SU-DHL-6 (cell line): Measurements from ENCODE around the gene SMPD3.

Source experiments
- CTCF ChIP-seq: fragments of 200-600 bp; sonication (generic); IDR thresholded peaks from one replicate; pipeline ENCODE4 v1.5.1; 2017; ENCODE audit warnings: antibody characterized with exemption, mild to moderate bottlenecking, low read length, moderate library complexity; ENCODE audit not compliant: insufficient read depth, poor library complexity, severe bottlenecking
- EZH2phosphoT487 ChIP-seq: fragments of 200-600 bp; sonication (generic), shearing (Covaris generic); conservative IDR thresholded peaks from 2 replicates; pipeline ENCODE4 v1.6.1; 2018; ENCODE audit warnings: mild to moderate bottlenecking, antibody characterized with exemption, low read length, moderate library complexity, mixed read lengths

GRCh38 chr16:68403177-68403576 lies 45.1 kb downstream of the SMPD3 start:
- TF ChIP-seq CTCF, result no peak
- TF ChIP-seq EZH2phosphoT487, result no peak
